ENCODE results near the gene ASIC4.

DNA sequence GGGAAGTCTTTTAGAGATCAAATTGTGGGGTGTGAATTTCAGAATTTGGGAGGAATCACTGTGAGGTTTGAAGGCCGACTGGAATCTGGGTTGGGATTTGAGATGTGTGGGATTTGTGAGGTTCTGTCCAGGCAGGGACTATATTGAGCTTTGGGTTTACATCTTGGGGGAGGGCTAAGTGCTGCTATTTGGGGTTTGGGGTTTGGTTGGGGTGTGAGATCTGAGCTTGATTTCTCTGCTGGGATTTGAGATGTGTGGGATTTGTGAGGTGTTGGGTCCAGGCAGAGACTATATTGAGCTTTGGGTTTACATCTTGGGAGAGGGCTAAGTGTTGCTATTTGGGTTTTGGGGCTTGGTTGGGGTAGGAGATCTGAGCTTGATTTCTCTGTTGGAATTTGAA, 14.7 kb upstream of the ASIC4 start:
- no peak for TF ChIP-seq MAZ (IDR thresholded peaks at IDR 0.05; ENCODE audit: borderline replicate concordance, low read depth, low read length)
- TF ChIP-seq, protein P1, sequence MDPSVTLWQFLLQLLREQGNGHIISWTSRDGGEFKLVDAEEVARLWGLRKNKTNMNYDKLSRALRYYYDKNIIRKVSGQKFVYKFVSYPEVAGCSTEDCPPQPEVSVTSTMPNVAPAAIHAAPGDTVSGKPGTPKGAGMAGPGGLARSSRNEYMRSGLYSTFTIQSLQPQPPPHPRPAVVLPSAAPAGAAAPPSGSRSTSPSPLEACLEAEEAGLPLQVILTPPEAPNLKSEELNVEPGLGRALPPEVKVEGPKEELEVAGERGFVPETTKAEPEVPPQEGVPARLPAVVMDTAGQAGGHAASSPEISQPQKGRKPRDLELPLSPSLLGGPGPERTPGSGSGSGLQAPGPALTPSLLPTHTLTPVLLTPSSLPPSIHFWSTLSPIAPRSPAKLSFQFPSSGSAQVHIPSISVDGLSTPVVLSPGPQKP (IDR thresholded peaks at IDR 0.05; ENCODE audit: borderline replicate concordance, low read depth, low read length) = no peak
- TF ChIP-seq, protein P2, sequence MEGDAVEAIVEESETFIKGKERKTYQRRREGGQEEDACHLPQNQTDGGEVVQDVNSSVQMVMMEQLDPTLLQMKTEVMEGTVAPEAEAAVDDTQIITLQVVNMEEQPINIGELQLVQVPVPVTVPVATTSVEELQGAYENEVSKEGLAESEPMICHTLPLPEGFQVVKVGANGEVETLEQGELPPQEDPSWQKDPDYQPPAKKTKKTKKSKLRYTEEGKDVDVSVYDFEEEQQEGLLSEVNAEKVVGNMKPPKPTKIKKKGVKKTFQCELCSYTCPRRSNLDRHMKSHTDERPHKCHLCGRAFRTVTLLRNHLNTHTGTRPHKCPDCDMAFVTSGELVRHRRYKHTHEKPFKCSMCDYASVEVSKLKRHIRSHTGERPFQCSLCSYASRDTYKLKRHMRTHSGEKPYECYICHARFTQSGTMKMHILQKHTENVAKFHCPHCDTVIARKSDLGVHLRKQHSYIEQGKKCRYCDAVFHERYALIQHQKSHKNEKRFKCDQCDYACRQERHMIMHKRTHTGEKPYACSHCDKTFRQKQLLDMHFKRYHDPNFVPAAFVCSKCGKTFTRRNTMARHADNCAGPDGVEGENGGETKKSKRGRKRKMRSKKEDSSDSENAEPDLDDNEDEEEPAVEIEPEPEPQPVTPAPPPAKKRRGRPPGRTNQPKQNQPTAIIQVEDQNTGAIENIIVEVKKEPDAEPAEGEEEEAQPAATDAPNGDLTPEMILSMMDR (conservative IDR thresholded peaks at IDR 0.05; ENCODE audit: low read depth, low read length) = no peak
- no peak for TF ChIP-seq POLR2A (IDR thresholded peaks at IDR 0.05; ENCODE audit: low read depth, low read length)
- no peak for TF ChIP-seq MAFK (IDR thresholded peaks at IDR 0.05; ENCODE audit: low read depth, low read length)
- TF ChIP-seq CEBPB (IDR thresholded peaks at IDR 0.05; ENCODE audit: low read depth, low read length) = no peak
- no peak for TF ChIP-seq SMC3 (IDR thresholded peaks at IDR 0.05; ENCODE audit: low read depth, low read length)
- no peak for TF ChIP-seq RAD21 (IDR thresholded peaks at IDR 0.05; ENCODE audit: low read length)
- TF ChIP-seq BHLHE40 (IDR thresholded peaks at IDR 0.05; ENCODE audit: low read depth, low read length) = no peak
- TF ChIP-seq, protein P3, sequence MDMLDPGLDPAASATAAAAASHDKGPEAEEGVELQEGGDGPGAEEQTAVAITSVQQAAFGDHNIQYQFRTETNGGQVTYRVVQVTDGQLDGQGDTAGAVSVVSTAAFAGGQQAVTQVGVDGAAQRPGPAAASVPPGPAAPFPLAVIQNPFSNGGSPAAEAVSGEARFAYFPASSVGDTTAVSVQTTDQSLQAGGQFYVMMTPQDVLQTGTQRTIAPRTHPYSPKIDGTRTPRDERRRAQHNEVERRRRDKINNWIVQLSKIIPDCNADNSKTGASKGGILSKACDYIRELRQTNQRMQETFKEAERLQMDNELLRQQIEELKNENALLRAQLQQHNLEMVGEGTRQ (IDR thresholded peaks at IDR 0.05; ENCODE audit: low read depth, low read length) = no peak
- no peak for TF ChIP-seq MXI1 (IDR thresholded peaks at IDR 0.05; ENCODE audit: borderline replicate concordance, low read depth, low read length)
- no peak for TF ChIP-seq FOS (IDR thresholded peaks at IDR 0.05; ENCODE audit: low read depth, low read length)
- no peak for TF ChIP-seq RFX5 (IDR thresholded peaks at IDR 0.05; ENCODE audit: low read depth, low read length)
